ENCODE data around the gene CSNK2A3. TPM values are rescaled to one million over a fixed set of nuclear protein-coding genes. Genes with fewer than 3 reads are reported as not detected.
"Not testable (repeated sequence)": the region's sequence is repeated elsewhere in the genome, so short reads cannot be mapped to it uniquely, and the experiment has no call there.

The CSNK2A3 gene
- total RNA-seq, result 1 to 10 TPM; 1.0 to 3.0 (median 2.0) TPM

DNA sequence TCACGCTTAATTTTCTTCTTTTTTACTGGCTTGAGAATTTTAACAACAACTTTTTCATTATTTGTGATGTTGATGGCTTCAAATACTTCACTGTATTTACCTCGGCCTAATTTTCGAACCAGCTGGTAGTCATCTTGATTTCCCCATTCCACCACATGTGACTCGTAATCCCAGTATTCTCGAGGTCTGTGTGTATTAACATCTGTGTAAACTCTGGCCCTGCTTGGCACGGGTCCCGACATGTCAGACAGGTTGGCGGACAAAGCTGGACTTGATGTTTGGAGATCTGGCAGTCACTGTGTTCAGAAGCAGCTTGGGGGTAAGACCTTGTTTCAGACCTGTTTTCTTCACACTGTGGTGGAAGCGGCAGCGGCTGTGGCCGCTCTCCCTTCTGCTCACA is at the start of gene CSNK2A3:
TSS of gene CSNK2A3 (minus strand) at position 373 of the 400 bp plus-strand sequence. CDS start at position 242, 131 bp downstream.
- intact Hi-C loops (cut with DNase I; ENCODE audit: low total_unique reads); H3K36me3 ChIP-seq; H3K4me1 ChIP-seq; DNase-seq; H3K9me3 ChIP-seq; H3K27ac ChIP-seq; H3K27me3 ChIP-seq; H3K4me3 ChIP-seq: not testable (repeated sequence)

DNA sequence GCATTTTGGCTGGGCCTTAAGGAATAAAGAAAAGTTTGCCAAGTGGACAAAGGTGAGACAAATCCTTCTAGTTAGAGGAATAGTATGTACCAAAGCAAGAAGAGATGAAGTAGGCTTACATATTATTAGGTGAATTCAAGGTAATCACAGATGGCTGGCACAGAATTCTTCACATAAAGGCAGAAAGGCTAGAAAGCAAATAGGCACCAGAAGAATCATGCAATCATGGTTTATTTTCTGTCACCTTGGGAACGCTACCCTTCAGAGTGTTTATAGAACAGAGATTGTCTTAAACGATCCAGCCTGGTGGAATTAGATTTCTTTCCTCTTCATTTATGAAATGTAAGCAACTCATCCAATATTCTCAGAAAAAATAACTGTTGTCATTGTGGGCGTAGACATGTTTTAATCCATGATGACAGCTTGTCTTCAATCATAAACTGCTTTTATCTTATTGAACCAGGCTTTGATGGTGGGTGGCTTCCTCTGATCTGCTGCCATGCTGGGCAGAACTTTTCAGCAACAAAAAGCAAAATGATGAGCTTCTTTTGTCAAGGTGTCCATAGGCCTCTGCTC is 49.0 kb upstream of the CSNK2A3 start:
- intact Hi-C loops (cut with DNase I; ENCODE audit: low total_unique reads), result no loop called here
- Histone ChIP-seq H3K9me3 (no peaks in the 10 kb centered on the region), H3K27ac (no peak overlapping the region), H3K4me1 (peaks cover 1 to 7% of the 10 kb centered on the region in 2 donors), H3K27me3 (no peaks in the 10 kb centered on the region), H3K4me3 (no peak overlapping the region), H3K36me3 (no peaks in the 10 kb centered on the region)
- TF ChIP-seq, protein P1, sequence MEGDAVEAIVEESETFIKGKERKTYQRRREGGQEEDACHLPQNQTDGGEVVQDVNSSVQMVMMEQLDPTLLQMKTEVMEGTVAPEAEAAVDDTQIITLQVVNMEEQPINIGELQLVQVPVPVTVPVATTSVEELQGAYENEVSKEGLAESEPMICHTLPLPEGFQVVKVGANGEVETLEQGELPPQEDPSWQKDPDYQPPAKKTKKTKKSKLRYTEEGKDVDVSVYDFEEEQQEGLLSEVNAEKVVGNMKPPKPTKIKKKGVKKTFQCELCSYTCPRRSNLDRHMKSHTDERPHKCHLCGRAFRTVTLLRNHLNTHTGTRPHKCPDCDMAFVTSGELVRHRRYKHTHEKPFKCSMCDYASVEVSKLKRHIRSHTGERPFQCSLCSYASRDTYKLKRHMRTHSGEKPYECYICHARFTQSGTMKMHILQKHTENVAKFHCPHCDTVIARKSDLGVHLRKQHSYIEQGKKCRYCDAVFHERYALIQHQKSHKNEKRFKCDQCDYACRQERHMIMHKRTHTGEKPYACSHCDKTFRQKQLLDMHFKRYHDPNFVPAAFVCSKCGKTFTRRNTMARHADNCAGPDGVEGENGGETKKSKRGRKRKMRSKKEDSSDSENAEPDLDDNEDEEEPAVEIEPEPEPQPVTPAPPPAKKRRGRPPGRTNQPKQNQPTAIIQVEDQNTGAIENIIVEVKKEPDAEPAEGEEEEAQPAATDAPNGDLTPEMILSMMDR (IDR thresholded peaks at IDR 0.05), result no peak
- no peak for TF ChIP-seq POLR2A (IDR thresholded peaks at IDR 0.05)
- no peak for DNase-seq

DNA sequence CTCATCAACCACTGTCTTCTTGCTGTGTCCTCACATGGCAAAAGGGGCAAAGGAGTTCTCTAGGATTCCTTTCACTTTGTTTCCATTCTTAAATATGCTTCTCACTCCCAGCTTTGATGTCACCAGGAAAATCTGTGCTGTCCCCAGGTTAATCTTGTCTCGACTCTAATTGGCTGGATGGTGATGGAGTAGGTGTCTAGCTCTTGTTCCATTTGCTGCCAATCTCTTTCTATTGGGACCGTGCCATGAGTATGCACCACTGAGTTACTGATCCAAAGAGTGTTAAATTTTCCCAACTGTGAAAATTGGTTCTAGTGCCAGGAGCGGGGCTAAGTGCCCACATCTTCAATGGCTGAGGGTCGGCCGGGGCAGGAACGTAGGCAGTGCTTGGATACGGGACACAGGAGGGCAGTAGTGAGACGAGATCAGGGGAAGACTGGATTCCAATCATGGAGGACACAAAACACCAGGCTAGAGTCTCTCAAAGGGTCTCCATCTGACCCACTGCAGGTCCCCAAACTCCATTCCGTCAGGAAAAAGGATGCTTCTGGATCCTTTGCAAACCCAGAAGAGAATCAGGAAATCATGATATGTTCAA is 47.7 kb upstream of the CSNK2A3 start:
- no peaks in the 10 kb centered on the region for H3K36me3 ChIP-seq
- TF ChIP-seq, protein P1 (IDR thresholded peaks at IDR 0.05), result no peak
- TF ChIP-seq POLR2A (IDR thresholded peaks at IDR 0.05), result no peak
- H3K9me3 ChIP-seq, result no peaks in the 10 kb centered on the region
- H3K4me1 ChIP-seq, result peaks cover 4 to 5% of the 10 kb centered on the region in 2 donors
- DNase-seq, result no peak
- intact Hi-C loops (cut with DNase I; ENCODE audit: low total_unique reads), result no loop called here
- H3K4me3 ChIP-seq, result no peak overlapping the region
- no peaks in the 10 kb centered on the region for H3K27me3 ChIP-seq
- no peak overlapping the region for H3K27ac ChIP-seq

DNA sequence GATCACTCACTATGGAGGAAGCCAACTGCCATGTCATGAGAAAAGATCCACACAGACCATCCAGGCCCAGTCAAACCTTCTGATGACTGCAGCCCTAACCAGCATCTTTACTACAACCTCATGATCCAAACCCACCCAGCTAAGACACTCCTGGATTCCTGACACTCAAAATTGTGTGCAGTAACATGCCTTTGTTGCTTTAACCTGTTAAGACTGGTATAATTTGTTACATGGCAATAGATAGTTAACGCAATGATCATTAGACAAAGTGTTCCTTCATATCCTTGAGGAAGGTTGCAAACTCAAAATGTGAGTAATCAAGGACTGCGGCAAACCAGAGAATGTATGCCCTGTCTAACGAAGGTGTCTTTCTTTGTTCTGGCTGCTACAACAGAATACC is 47.1 kb upstream of the CSNK2A3 start:
- no peak for DNase-seq
- no peaks in the 10 kb centered on the region for H3K27me3 ChIP-seq
- H3K9me3 ChIP-seq, result no peaks in the 10 kb centered on the region
- TF ChIP-seq, protein P1 (IDR thresholded peaks at IDR 0.05), result no peak
- TF ChIP-seq POLR2A (IDR thresholded peaks at IDR 0.05), result no peak
- no peaks in the 10 kb centered on the region for H3K36me3 ChIP-seq
- H3K27ac ChIP-seq, result no peak overlapping the region
- intact Hi-C loops (cut with DNase I; ENCODE audit: low total_unique reads), result no loop called here
- H3K4me3 ChIP-seq, result no peak overlapping the region
- peaks cover 4 to 5% of the 10 kb centered on the region in 2 donors for H3K4me1 ChIP-seq

DNA sequence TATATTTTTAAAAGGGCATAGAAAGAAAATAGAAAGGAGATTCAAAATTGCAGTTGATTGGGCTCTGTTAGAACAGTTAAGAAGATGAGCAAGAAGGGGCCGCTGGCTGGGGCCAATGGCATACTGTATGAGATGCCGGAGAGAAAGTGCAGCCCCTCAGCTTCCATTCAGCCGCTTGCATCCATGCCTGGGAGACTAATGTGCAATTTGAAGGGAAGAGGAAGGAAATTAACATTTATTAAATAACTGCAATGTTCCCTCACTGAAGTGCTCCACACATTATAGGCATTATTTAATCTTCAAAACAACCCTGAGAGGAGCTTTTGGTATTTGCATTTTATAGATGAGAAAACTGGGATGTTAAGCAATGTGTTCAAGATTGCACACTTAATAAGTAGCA is 44.7 kb upstream of the CSNK2A3 start:
- peaks cover 4 to 5% of the 10 kb centered on the region in 2 donors for H3K4me1 ChIP-seq
- intact Hi-C loops (cut with DNase I; ENCODE audit: low total_unique reads), result no loop called here

More for the DNA sequence above, 44.7 kb upstream of the CSNK2A3 start:
- Histone ChIP-seq H3K4me3 (no peak overlapping the region), H3K9me3 (no peaks in the 10 kb centered on the region), H3K36me3 (no peaks in the 10 kb centered on the region), H3K27ac (peak overlapping the region; percentile 76 to 80), H3K27me3 (no peaks in the 10 kb centered on the region)
- TF ChIP-seq, protein P1 (IDR thresholded peaks at IDR 0.05), result no peak
- no peak for TF ChIP-seq POLR2A (IDR thresholded peaks at IDR 0.05)
- no peak for DNase-seq

Data from uterus (tissue), 4 donors.